H1 (cell line): ENCODE measurements around the gene ATP6V1F. TPM values are rescaled to one million over a fixed set of nuclear protein-coding genes. Genes with fewer than 3 reads are reported as not detected.

Experiments used
- CTCF ChIA-PET: fragments of 300-600 bp; sonication (Branson Sonifier 250); formaldehyde crosslinking; loops from one replicate; lab custom pipeline; 2021; ENCODE audit not compliant: partially characterized antibody; lab: Charles Lee
- POLR2A ChIA-PET: fragments of 300-600 bp; sonication (Branson Sonifier 250); formaldehyde crosslinking; loops from one replicate; lab custom pipeline; 2021; ENCODE audit warnings: inconsistent platforms; ENCODE audit not compliant: partially characterized antibody; lab: Charles Lee
- DNase-seq, 2 experiments: peaks; one replicate each; pipeline versions ENCODE4 v3.0.0 to v3.0.0-alpha.2; 2010 to 2022; ENCODE audit warnings: low spot score in 2 of 2, low read depth in 1 of 2, mixed read lengths in 1 of 2
- FAIRE-seq: peaks from 2 replicates; lab custom pipeline; 2011; peaks lifted over from hg19 to GRCh38; lab: Jason Lieb, UNC
- H2AFZ ChIP-seq: 2 replicates; pipeline ENCODE4 v1.8.1; 2012; ENCODE audit warnings: low read length, inconsistent platforms
- H2AK5ac ChIP-seq: 2 replicates; pipeline ENCODE4 v1.6.1; 2013; ENCODE audit warnings: low read depth, low read length
- H2BK120ac ChIP-seq: replicated peaks from 2 replicates; pipeline ENCODE3; 2013; ENCODE audit warnings: low read depth, low read length, inconsistent platforms
- H2BK12ac ChIP-seq: 2 replicates; pipeline ENCODE4 v1.6.1; 2013; ENCODE audit warnings: low read depth, low read length
- H2BK15ac ChIP-seq: 2 replicates; pipeline ENCODE4 v1.6.1; 2013; ENCODE audit warnings: low read length
- H2BK20ac ChIP-seq: 2 replicates; pipeline ENCODE4 v1.6.1; 2013; ENCODE audit warnings: low read length
- H2BK5ac ChIP-seq: 2 replicates; pipeline ENCODE4 v1.6.1; 2013; ENCODE audit warnings: low read depth, low read length
- H3K14ac ChIP-seq: 2 replicates; pipeline ENCODE4 v1.6.1; 2013; ENCODE audit warnings: inconsistent platforms; ENCODE audit not compliant: insufficient read length
- H3K18ac ChIP-seq: 2 replicates; pipeline ENCODE4 v1.6.1; 2013; ENCODE audit warnings: low read length; ENCODE audit errors: extremely low read depth
- H3K23ac ChIP-seq: 2 replicates; pipeline ENCODE4 v1.6.1; 2013; ENCODE audit warnings: inconsistent platforms; ENCODE audit not compliant: insufficient read length
- H3K23me2 ChIP-seq: 2 replicates; pipeline ENCODE4 v1.6.1; 2013; ENCODE audit warnings: low read depth, low read length
- H3K27ac ChIP-seq: 2 replicates; pipeline ENCODE4 v1.6.1; 2011; ENCODE audit warnings: low read depth, low read length, inconsistent platforms
- H3K27me3 ChIP-seq, 4 experiments: replicated peaks in 1 of 4; 1 replicate in 1 of 4; 2 replicates in 3 of 4; pipeline versions ENCODE4 v1.6.1 to v1.8.1; 2011 to 2013; ENCODE audit warnings: low read length in 3 of 4, mild to moderate bottlenecking in 3 of 4, inconsistent platforms in 2 of 4, mixed read lengths in 2 of 4, moderate library complexity in 1 of 4; ENCODE audit not compliant: control insufficient read depth in 3 of 4, insufficient read depth in 3 of 4; ENCODE audit errors: extremely low read depth in 1 of 4
- H3K36me3 ChIP-seq, 4 experiments: 2 replicates each; pipeline versions ENCODE4 v1.6.1 to v1.8.1; 2011 to 2013; ENCODE audit warnings: mild to moderate bottlenecking in 4 of 4, low read length in 3 of 4, moderate library complexity in 2 of 4, control low read depth in 1 of 4, inconsistent platforms in 1 of 4; ENCODE audit not compliant: insufficient read depth in 4 of 4, control insufficient read depth in 2 of 4
- H3K4ac ChIP-seq: replicated peaks from 2 replicates; pipeline ENCODE3; 2013; ENCODE audit warnings: low read length, low read depth, mixed read lengths, inconsistent platforms; ENCODE audit not compliant: insufficient read length
- H3K4me1 ChIP-seq, 4 experiments: replicated peaks in 1 of 4; 1 replicate in 1 of 4; 2 replicates in 3 of 4; pipeline versions ENCODE4 v1.6.1 to v1.8.1; 2011 to 2013; ENCODE audit warnings: low read length in 3 of 4, inconsistent platforms in 2 of 4, mixed read lengths in 1 of 4; ENCODE audit not compliant: insufficient read depth in 4 of 4, control insufficient read depth in 3 of 4
- H3K4me2 ChIP-seq, 2 experiments: 2 replicates each; pipeline versions ENCODE4 v1.6.1 to v1.8.1; 2011 to 2013; ENCODE audit warnings: low read depth in 2 of 2, low read length in 2 of 2, control low read depth in 1 of 2, inconsistent platforms in 1 of 2, mild to moderate bottlenecking in 1 of 2; ENCODE audit not compliant: insufficient read depth in 1 of 2
- H3K4me3 ChIP-seq, 4 experiments: fragments of 200-600, 300-600 bp in 1 of 4; sonication (generic), shearing (Covaris generic), sonication (Bioruptor Twin) in 1 of 4; 2 replicates each; pipeline versions ENCODE4 v1.5.1 to v1.8.1; 2011 to 2016; ENCODE audit warnings: low read length in 4 of 4, low read depth in 3 of 4, control low read depth in 2 of 4, inconsistent platforms in 2 of 4, mild to moderate bottlenecking in 2 of 4, mixed read lengths in 1 of 4, moderate library complexity in 1 of 4; ENCODE audit not compliant: insufficient read depth in 2 of 4; ENCODE audit errors: extremely low read depth in 1 of 4
- H3K56ac ChIP-seq: replicated peaks from 2 replicates; pipeline ENCODE3; 2013; ENCODE audit warnings: low read depth, mild to moderate bottlenecking, mixed read lengths, low read length, inconsistent platforms; ENCODE audit not compliant: insufficient read length
- H3K79me1 ChIP-seq: 2 replicates; pipeline ENCODE4 v1.6.1; 2013; ENCODE audit warnings: low read depth, low read length, control low read depth
- H3K79me2 ChIP-seq, 2 experiments: 2 replicates each; pipeline versions ENCODE4 v1.6.1 to v1.8.1; 2012 to 2013; ENCODE audit warnings: low read length in 2 of 2, mild to moderate bottlenecking in 2 of 2, inconsistent platforms in 1 of 2; ENCODE audit not compliant: insufficient read depth in 2 of 2, control insufficient read depth in 1 of 2
- H3K9ac ChIP-seq, 4 experiments: replicated peaks in 1 of 4; 1 replicate in 1 of 4; 2 replicates in 3 of 4; pipeline versions ENCODE4 v1.6.1 to v1.8.1; 2011 to 2013; ENCODE audit warnings: low read depth in 3 of 4, low read length in 3 of 4, control low read depth in 2 of 4, mild to moderate bottlenecking in 2 of 4, moderate library complexity in 2 of 4, inconsistent platforms in 1 of 4; ENCODE audit errors: extremely low read depth in 1 of 4
- H3K9me3 ChIP-seq, 2 experiments: 2 replicates each; pipeline versions ENCODE4 v1.6.1 to v1.8.1; 2012 to 2013; ENCODE audit warnings: mild to moderate bottlenecking in 2 of 2, moderate library complexity in 2 of 2, control low read depth in 1 of 2, inconsistent platforms in 1 of 2, low read depth in 1 of 2, low read length in 1 of 2, mixed read lengths in 1 of 2; ENCODE audit not compliant: insufficient read depth in 2 of 2
- H4K20me1 ChIP-seq, 2 experiments: replicated peaks in 1 of 2; 2 replicates each; pipeline versions ENCODE3 to v1.8.1; 2011 to 2013; ENCODE audit warnings: inconsistent platforms in 2 of 2, low read length in 2 of 2, mild to moderate bottlenecking in 1 of 2; ENCODE audit not compliant: insufficient read depth in 2 of 2, control insufficient read depth in 1 of 2
- H4K5ac ChIP-seq: 2 replicates; pipeline ENCODE4 v1.6.1; 2013; ENCODE audit warnings: low read length, low read depth, mixed read lengths, inconsistent platforms; ENCODE audit not compliant: insufficient read length
- H4K8ac ChIP-seq: 2 replicates; pipeline ENCODE4 v1.8.0; 2013; ENCODE audit warnings: mild to moderate bottlenecking, moderate library complexity, low read length, inconsistent platforms; ENCODE audit not compliant: insufficient read depth; ENCODE audit errors: extremely low read depth
- H4K91ac ChIP-seq: replicated peaks from 2 replicates; pipeline ENCODE3; 2013; ENCODE audit warnings: low read length, mixed read lengths, inconsistent platforms; ENCODE audit not compliant: insufficient read length
- BACH1 ChIP-seq: IDR thresholded peaks from 2 replicates; pipeline ENCODE4 v1.6.1; 2012; ENCODE audit warnings: low read length, improper control_type of control experiment
- BRCA1 ChIP-seq: IDR thresholded peaks from 2 replicates; pipeline ENCODE4 v1.6.1; 2012; ENCODE audit warnings: low read depth, low read length, improper control_type of control experiment
- CREB1 ChIP-seq: IDR thresholded peaks from 2 replicates; pipeline ENCODE4 v1.6.1; 2012; ENCODE audit warnings: inconsistent platforms
- EGR1 ChIP-seq: IDR thresholded peaks from 2 replicates; pipeline ENCODE4 v1.6.1; 2011; ENCODE audit warnings: low read depth, low read length, borderline replicate concordance
- EZH2 ChIP-seq: fragments of 200-600 bp; sonication (generic); IDR thresholded peaks from 2 replicates; pipeline ENCODE4 v1.7.1; 2012; ENCODE audit warnings: low read depth, mild to moderate bottlenecking, moderate library complexity, low read length, inconsistent platforms; ENCODE audit not compliant: severe bottlenecking
- FOSL1 ChIP-seq: IDR thresholded peaks from 2 replicates; pipeline ENCODE4 v1.6.1; 2011; ENCODE audit warnings: mild to moderate bottlenecking, low read depth, low read length, moderate library complexity; ENCODE audit not compliant: insufficient read depth
- JUN ChIP-seq: IDR thresholded peaks from 2 replicates; pipeline ENCODE4 v1.6.1; 2011; ENCODE audit warnings: low read depth, mild to moderate bottlenecking, improper control_type of control experiment, low read length
- JUND ChIP-seq: IDR thresholded peaks from 2 replicates; pipeline ENCODE4 v1.6.1; 2011; ENCODE audit warnings: mild to moderate bottlenecking, improper control_type of control experiment, low read length
- KDM1A ChIP-seq: fragments of 200-600, 300-600 bp; sonication (generic); IDR thresholded peaks from 2 replicates; pipeline ENCODE4 v1.7.1; 2016; ENCODE audit warnings: mild to moderate bottlenecking, low read length, borderline replicate concordance
- PHF8 ChIP-seq: fragments of 200-600 bp; sonication (generic); conservative IDR thresholded peaks from 2 replicates; pipeline ENCODE4 v1.7.1; 2012; ENCODE audit warnings: low read depth, mild to moderate bottlenecking, inconsistent platforms, low read length, moderate library complexity
- RFX5 ChIP-seq: IDR thresholded peaks from 2 replicates; pipeline ENCODE4 v1.6.1; 2011; ENCODE audit warnings: low read depth, low read length, improper control_type of control experiment, borderline replicate concordance
- SP1 ChIP-seq: IDR thresholded peaks from 2 replicates; pipeline ENCODE4 v1.6.1; 2011; ENCODE audit warnings: low read depth, low read length
- TAF1 ChIP-seq: IDR thresholded peaks from 2 replicates; pipeline ENCODE4 v1.6.1; 2011; ENCODE audit warnings: mild to moderate bottlenecking, low read depth, low read length
- TAF7 ChIP-seq: optimal IDR thresholded peaks from 2 replicates; pipeline ENCODE3; 2011; ENCODE audit warnings: low read depth, mild to moderate bottlenecking, inconsistent platforms, low read length, moderate library complexity, borderline replicate concordance
- TCF12 ChIP-seq: IDR thresholded peaks from 2 replicates; pipeline ENCODE4 v1.6.1; 2011; ENCODE audit warnings: low read depth, mild to moderate bottlenecking, low read length
- WGBS, 2 experiments: shearing (Covaris generic) in 1 of 2; methylation state at CpG; one replicate each; pipeline versions ENCODE4 v1.1.6 to v1.1.7; 2013 to 2015; ENCODE audit warnings: low lambda C conversion rate in 2 of 2, mixed read lengths in 2 of 2, inconsistent platforms in 1 of 2, low coverage in 1 of 2, missing lambda C conversion rate in 1 of 2; ENCODE audit not compliant: insufficient replicate concordance in 2 of 2, insufficient coverage in 1 of 2, insufficient read length in 1 of 2; ENCODE audit errors: extremely low coverage in 1 of 2, missing lambda C conversion rate in 1 of 2; 5-methylcytosine and 5-hydroxymethylcytosine counted together
- polyA plus RNA-seq, 7 experiments: library from polyadenylated mRNA; depleted of rRNA in 3 of 7; stranded (reverse) in 5 of 7; unstranded in 2 of 7; fragments of >200 nt in 5 of 7; fragments of 200-250 nt in 2 of 7; gene quantifications; 1 replicate in 5 of 7; 2 replicates in 1 of 7; 4 replicates in 1 of 7; pipeline versions ENCODE4 v1.2.1 to v1.2.3, GENCODE V29; 2011 to 2013; ENCODE audit warnings: missing spikeins in 2 of 7, mixed read lengths in 2 of 7
- total RNA-seq: library from RNA; stranded (reverse); fragmentation: NEBNext Ultra II Directional; extraction: Animal tissue kit (Norgen Biotek cat#: 25700); gene quantifications from 2 replicates; pipeline ENCODE4 v1.2.1, GENCODE V29; 2021

The ATP6V1F gene
- total and polyA plus RNA-seq, 2 of the 8 experiments (the other 6 are each of a cell fraction or from before 2014, with no cell fraction given), result 104 to 318 TPM

GRCh38 chr7:128845475-128845874 is 17.2 kb upstream of the ATP6V1F start:
- no peaks in the 10 kb centered on the region for H3K36me3 ChIP-seq
- WGBS, 2 experiments, result 89% methylated on average over 5 of the region's 5 CpGs; no CpG with 5 or more reads in 1 of the 2 experiments

More at GRCh38 chr7:128845475-128845874, 17.2 kb upstream of the ATP6V1F start:
- no peaks in the 10 kb centered on the region for H3K79me1 ChIP-seq
- H3K27ac ChIP-seq, result no peak overlapping the region
- no peak overlapping the region for H3K4me3 ChIP-seq
- no peak overlapping the region for H4K91ac ChIP-seq
- no peaks in the 10 kb centered on the region for H3K79me2 ChIP-seq
- no peak overlapping the region; the same call in 1 of the 2 replicates for H2BK5ac ChIP-seq
- no peak for TF ChIP-seq KDM1A
- TF ChIP-seq CREB1, result no peak
- TF ChIP-seq BRCA1, result no peak
- no peak for TF ChIP-seq TAF7
- no peak for TF ChIP-seq PHF8
- TF ChIP-seq TCF12, result no peak
- no peak for TF ChIP-seq EZH2
- no peak for TF ChIP-seq JUND
- no peak for TF ChIP-seq SP1
- no peak for TF ChIP-seq FOSL1
- no peak for TF ChIP-seq TAF1
- no peak for TF ChIP-seq JUN
- no peak for TF ChIP-seq BACH1
- TF ChIP-seq RFX5, result no peak
- no peak for TF ChIP-seq EGR1
- TF ChIP-seq, all 59 proteins: peak for 0
- Histone ChIP-seq H2BK120ac (no peak overlapping the region), H3K9me3 (no peaks in the 10 kb centered on the region), H3K4ac (no peak overlapping the region), H3K4me1 (peaks cover 0 to 10% (median 5%) of the 10 kb centered on the region in 4 experiments; a peak in 6 of 7 replicates), H3K14ac (no peak overlapping the region), H4K20me1 (peaks cover 0 to 2% of the 10 kb centered on the region in 2 experiments), H2AK5ac (no peak overlapping the region), H3K56ac (no peak overlapping the region), H3K23ac (no peak overlapping the region), H4K8ac (no peak overlapping the region), H4K5ac (no peak overlapping the region), H3K18ac (no peak overlapping the region), H3K4me2 (no peak overlapping the region), H2BK15ac (no peak overlapping the region), H3K27me3 (no peaks in the 10 kb centered on the region; a peak in 1 of 7 replicates), H3K23me2 (no peaks in the 10 kb centered on the region), H3K9ac (no peak overlapping the region), H2BK12ac (no peak overlapping the region), H2BK20ac (no peak overlapping the region), H2AFZ (no peak overlapping the region)
- FAIRE-seq (no peak), DNase-seq (no peak)
- POLR2A ChIA-PET, result interaction anchor here (0.9 kb wide), 1 partner anchor 38 kb away, joined by 3 read pairs; no protein-coding TSS in a partner anchor
- CTCF ChIA-PET, result interaction anchor here (0.5 to 11.5 kb wide), 6 partner anchors 11 to 423 kb away, joined by 3 to 148 read pairs (median 38); partner anchors contain the start of gene ATP6V1F
